ENCODE results near the gene CHERP. TPM values are rescaled to one million over a fixed set of nuclear protein-coding genes. Genes with fewer than 3 reads are reported as not detected.

The CHERP gene
- total and polyA plus RNA-seq, 2 of the 13 experiments (the other 11 are each of a cell fraction or from before 2014, with no cell fraction given) = 4.3 to 5.4 TPM

DNA sequence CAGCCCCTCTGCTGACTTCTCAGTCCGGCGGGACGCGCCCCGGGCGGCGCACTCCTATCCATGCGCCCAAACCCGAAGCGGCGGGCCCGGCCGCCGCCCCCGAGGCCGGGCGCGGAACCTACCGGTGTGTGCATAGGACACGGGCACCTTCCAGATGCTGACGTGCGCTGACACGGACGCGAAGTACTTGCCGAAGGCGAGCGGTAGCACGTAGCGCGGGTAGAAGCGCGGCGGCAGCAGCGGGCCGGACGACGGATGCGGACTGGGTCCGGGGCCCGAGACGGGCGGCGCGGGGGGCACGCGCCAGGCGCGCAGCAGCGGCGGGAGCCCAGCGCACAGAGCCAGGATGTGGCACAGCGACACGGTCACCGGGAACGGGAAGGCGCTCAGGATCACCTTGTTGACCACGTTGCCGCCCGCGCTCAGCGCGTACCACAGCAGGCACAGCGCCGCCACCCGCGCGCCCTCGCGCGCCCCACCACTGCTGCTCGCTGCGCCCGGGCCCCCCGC lies 29.6 kb upstream of the CHERP start (continued):
- no peak for TF ChIP-seq ZNF280D (CRISPR knock-in tag; IDR thresholded peaks at IDR 0.05)
- TF ChIP-seq CREB1 (IDR thresholded peaks at IDR 0.05) = no peak
- no peak for TF ChIP-seq CREB1 (CRISPR knock-in tag; IDR thresholded peaks at IDR 0.05)
- TF ChIP-seq ZBTB38 (CRISPR knock-in tag; IDR thresholded peaks at IDR 0.05) = no peak
- TF ChIP-seq ZNF792 (CRISPR knock-in tag; IDR thresholded peaks at IDR 0.05) = no peak
- no peak for TF ChIP-seq EP300 (IDR thresholded peaks at IDR 0.05; ENCODE audit: low read depth in 2 of 2, low read length in 2 of 2)
- no peak for TF ChIP-seq EP300 (CRISPR knock-in tag; IDR thresholded peaks at IDR 0.05; ENCODE audit: borderline replicate concordance)
- no peak for TF ChIP-seq HNRNPUL1 (IDR thresholded peaks at IDR 0.05; ENCODE audit: low read depth, low read length)
- no peak for TF ChIP-seq ZNF432 (CRISPR knock-in tag; IDR thresholded peaks at IDR 0.05; ENCODE audit: borderline replicate concordance)
- no peak for TF ChIP-seq ZZZ3 (CRISPR knock-in tag; IDR thresholded peaks at IDR 0.05; ENCODE audit: borderline replicate concordance)
- TF ChIP-seq TARDBP (CRISPR knock-in tag; IDR thresholded peaks at IDR 0.05) = no peak
- TF ChIP-seq KDM4B (CRISPR knock-in tag; IDR thresholded peaks at IDR 0.05) = no peak
- TF ChIP-seq ZIK1 (CRISPR knock-in tag; IDR thresholded peaks at IDR 0.05; ENCODE audit: borderline replicate concordance, low read depth) = peak; percentile 23; the same call in 1 of the 2 replicates
- TF ChIP-seq, protein P1, sequence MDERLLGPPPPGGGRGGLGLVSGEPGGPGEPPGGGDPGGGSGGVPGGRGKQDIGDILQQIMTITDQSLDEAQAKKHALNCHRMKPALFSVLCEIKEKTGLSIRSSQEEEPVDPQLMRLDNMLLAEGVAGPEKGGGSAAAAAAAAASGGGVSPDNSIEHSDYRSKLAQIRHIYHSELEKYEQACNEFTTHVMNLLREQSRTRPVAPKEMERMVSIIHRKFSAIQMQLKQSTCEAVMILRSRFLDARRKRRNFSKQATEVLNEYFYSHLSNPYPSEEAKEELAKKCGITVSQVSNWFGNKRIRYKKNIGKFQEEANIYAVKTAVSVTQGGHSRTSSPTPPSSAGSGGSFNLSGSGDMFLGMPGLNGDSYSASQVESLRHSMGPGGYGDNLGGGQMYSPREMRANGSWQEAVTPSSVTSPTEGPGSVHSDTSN (CRISPR knock-in tag; IDR thresholded peaks at IDR 0.05) = no peak
- no peak for TF ChIP-seq YY1 (IDR thresholded peaks at IDR 0.05; ENCODE audit: insufficient read depth, insufficient replicate concordance, low read depth, low read length)
- no peak for TF ChIP-seq ZNF235 (CRISPR knock-in tag; IDR thresholded peaks at IDR 0.05; ENCODE audit: borderline replicate concordance)
- TF ChIP-seq, protein P2, sequence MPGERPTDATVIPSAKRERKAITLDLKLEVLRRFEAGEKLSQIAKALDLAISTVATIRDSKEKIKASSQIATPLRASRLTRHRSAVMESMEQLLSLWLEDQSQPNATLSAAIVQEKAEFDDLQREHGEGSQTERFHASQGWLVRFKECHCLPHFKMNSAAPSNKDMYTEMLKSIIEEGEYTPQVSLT (CRISPR knock-in tag; IDR thresholded peaks at IDR 0.05; ENCODE audit: borderline replicate concordance, low read depth) = no peak
- no peak for TF ChIP-seq ZFP36L1 (CRISPR knock-in tag; IDR thresholded peaks at IDR 0.05)
- TF ChIP-seq DBP (CRISPR knock-in tag; IDR thresholded peaks at IDR 0.05; ENCODE audit: not compliant biosample characterization) = no peak
- 0 out of 2 replicates have a peak, but pooled peaks have one; percentile 50 for TF ChIP-seq IRX3 (CRISPR knock-in tag; IDR thresholded peaks at IDR 0.05; ENCODE audit: borderline replicate concordance, low read depth)
- 0 out of 2 replicates have a peak, but pooled peaks have one; percentile 37 for TF ChIP-seq MXD1 (CRISPR knock-in tag; IDR thresholded peaks at IDR 0.05)
- peak; percentile 7 for TF ChIP-seq AGO1 (IDR thresholded peaks at IDR 0.05; ENCODE audit: low read depth, low read length, poor library complexity, severe bottlenecking)
- TF ChIP-seq SALL2 (CRISPR knock-in tag; IDR thresholded peaks at IDR 0.05) = no peak
- peak; percentile 74; the same call in 1 of the 2 replicates for TF ChIP-seq ZSCAN21 (CRISPR knock-in tag; IDR thresholded peaks at IDR 0.05; ENCODE audit: borderline replicate concordance)
- TF ChIP-seq RORA (CRISPR knock-in tag; IDR thresholded peaks at IDR 0.05) = no peak
- no peak for TF ChIP-seq ZBTB7A (CRISPR knock-in tag; IDR thresholded peaks at IDR 0.05)

Data from HepG2 (cell line).